ENCODE data around the gene MARK3. TPM values are rescaled to one million over a fixed set of nuclear protein-coding genes. Genes with fewer than 3 reads are reported as not detected.
A peak's percentile ranks its signal among the peaks of the same experiment; 100 is the strongest.

The MARK3 gene
- polyA plus RNA-seq, 3 donors: 29.3 to 163 (median 44.7) TPM

DNA sequence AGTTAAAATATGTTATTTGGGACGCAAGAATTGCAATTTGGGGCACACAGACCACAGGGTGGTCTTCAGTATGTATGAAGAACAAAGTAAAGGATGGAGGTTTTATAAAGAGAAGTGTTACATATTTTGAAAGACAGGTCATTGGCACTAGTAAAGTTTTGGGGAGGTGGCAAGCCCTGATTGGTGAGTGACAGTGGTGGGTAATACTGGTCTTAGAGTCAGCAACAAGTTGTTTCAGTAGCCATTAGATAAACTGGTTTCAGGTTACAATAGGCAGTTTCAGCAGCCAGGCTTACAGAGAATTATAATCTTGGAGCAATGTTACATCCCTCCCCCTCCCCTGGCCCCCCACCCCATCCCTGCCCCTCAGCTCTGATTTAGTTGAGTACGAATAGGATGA lies 17.5 kb downstream of the MARK3 start:
- Histone ChIP-seq H4K20me1 (ENCODE audit: insufficient read depth, low read length) (peaks cover 100% of the 10 kb centered on the region), H3K4me2 (replicated peaks; ENCODE audit: extremely low read depth, low read length, poor library complexity, severe bottlenecking) (no peak overlapping the region), H3K4me3 (replicated peaks in 1 of 3; ENCODE audit: low read depth in 2 of 3, low read length in 3 of 3) (no peak overlapping the region), H3K36me3 (replicated peaks in 1 of 2; ENCODE audit: control insufficient read depth in 1 of 2, insufficient read depth in 2 of 2, low read length in 2 of 2) (peaks cover 12 to 28% of the 10 kb centered on the region in 2 donors), H3K9me3 (replicated peaks in 1 of 2; ENCODE audit: control insufficient read depth in 1 of 2, insufficient read depth in 1 of 2, low read length in 2 of 2) (no peaks in the 10 kb centered on the region), H3K79me2 (ENCODE audit: insufficient read depth, low read length) (peaks cover 98% of the 10 kb centered on the region), H3K4me1 (ENCODE audit: control insufficient read depth in 1 of 2, insufficient read depth in 2 of 2, low read length in 2 of 2) (peaks cover 27 to 66% of the 10 kb centered on the region in 2 donors), H3K27me3 (ENCODE audit: control insufficient read depth in 2 of 2, insufficient read depth in 2 of 2, low read length in 2 of 2) (no peaks in the 10 kb centered on the region), H3K27ac (ENCODE audit: low read depth in 1 of 2, low read length in 2 of 2) (no peak overlapping the region), H3K9ac (ENCODE audit: insufficient read depth, low read length, poor library complexity, severe bottlenecking) (no peak overlapping the region), H2AFZ (ENCODE audit: insufficient read depth, low read depth, low read length, poor library complexity, severe bottlenecking) (no peak overlapping the region)
- intact Hi-C loops (cut with micrococcal nuclease): no loop called here
- WGBS (ENCODE audit: insufficient coverage): 100% methylated on average over 1 of the region's 2 CpGs
- Mint-ChIP-seq H3K9me3 (peaks cover 0 to 2% (median 0%) of the 10 kb centered on the region in 7 donors), H3K27ac (no peak overlapping the region), H3K4me1 (peaks cover 56% of the 10 kb centered on the region), H3K36me3 (peaks cover 10 to 29% of the 10 kb centered on the region in 2 donors), H3K27me3 (ENCODE audit: low read depth in 3 of 3) (no peaks in the 10 kb centered on the region), H3K4me3 (no peak overlapping the region)
- DNase-seq: no peak
- TF ChIP-seq CTCF (IDR thresholded peaks at IDR 0.05): no peak

GRCh38 chr14:103404032-103404918 lies 19.1 kb downstream of the MARK3 start:
- Histone ChIP-seq H3K9ac (ENCODE audit: insufficient read depth, low read length, poor library complexity, severe bottlenecking) (peak overlapping the region; percentile 1), H3K4me2 (replicated peaks; ENCODE audit: extremely low read depth, low read length, poor library complexity, severe bottlenecking) (peak overlapping the region; percentile 40), H4K20me1 (ENCODE audit: insufficient read depth, low read length) (peaks cover 100% of the 10 kb centered on the region), H3K9me3 (replicated peaks in 1 of 2; ENCODE audit: control insufficient read depth in 1 of 2, insufficient read depth in 1 of 2, low read length in 2 of 2) (no peaks in the 10 kb centered on the region), H3K27me3 (ENCODE audit: control insufficient read depth in 2 of 2, insufficient read depth in 2 of 2, low read length in 2 of 2) (no peaks in the 10 kb centered on the region), H3K4me1 (ENCODE audit: control insufficient read depth in 1 of 2, insufficient read depth in 2 of 2, low read length in 2 of 2) (peaks cover 23 to 51% of the 10 kb centered on the region in 2 donors), H3K36me3 (replicated peaks in 1 of 2; ENCODE audit: control insufficient read depth in 1 of 2, insufficient read depth in 2 of 2, low read length in 2 of 2) (peaks cover 21 to 44% of the 10 kb centered on the region in 2 donors), H3K4me3 (replicated peaks in 1 of 3; ENCODE audit: low read depth in 2 of 3, low read length in 3 of 3) (peak overlapping the region in 1 of 3 experiments; percentile 17), H3K27ac (ENCODE audit: low read depth in 1 of 2, low read length in 2 of 2) (peak overlapping the region in 1 of 2 donors; percentile 49), H3K79me2 (ENCODE audit: insufficient read depth, low read length) (peaks cover 98% of the 10 kb centered on the region), H2AFZ (ENCODE audit: insufficient read depth, low read depth, low read length, poor library complexity, severe bottlenecking) (no peak overlapping the region)
- no peak for TF ChIP-seq CTCF (IDR thresholded peaks at IDR 0.05)
- no peak for DNase-seq
- H3K4me1 Mint-ChIP-seq: peaks cover 42% of the 10 kb centered on the region
- intact Hi-C loops (cut with micrococcal nuclease): no loop called here
- H3K36me3 Mint-ChIP-seq: peaks cover 23 to 43% of the 10 kb centered on the region in 2 donors
- peaks cover 0 to 2% (median 0%) of the 10 kb centered on the region in 7 donors for H3K9me3 Mint-ChIP-seq
- peak overlapping the region; percentile 21 to 86 (median 65) for H3K27ac Mint-ChIP-seq
- WGBS (ENCODE audit: insufficient coverage): 60% methylated on average over 2 of the region's 9 CpGs
- no peaks in the 10 kb centered on the region for H3K27me3 Mint-ChIP-seq (ENCODE audit: low read depth in 3 of 3)
- peak overlapping the region in 1 of 2 donors; percentile 56 for H3K4me3 Mint-ChIP-seq

Measured in CD14-positive monocyte (primary cell).